Urinary bladder (tissue), 4 donors: ENCODE results near the gene SPINDOC. TPM values are rescaled to one million over a fixed set of nuclear protein-coding genes. Genes with fewer than 3 reads are reported as not detected.

Experiments
- DNase-seq: peaks from one replicate; pipeline ENCODE4 v3.0.0-alpha.2; 2015; ENCODE audit errors: extremely low spot score
- H3K27ac ChIP-seq: one replicate; pipeline ENCODE4 v1.5.1; 2013; ENCODE audit warnings: low read depth, mild to moderate bottlenecking, moderate library complexity
- H3K36me3 ChIP-seq: one replicate; pipeline ENCODE4 v1.6.1; 2013; ENCODE audit warnings: mild to moderate bottlenecking, moderate library complexity; ENCODE audit not compliant: insufficient read depth
- H3K4me1 ChIP-seq: one replicate; pipeline ENCODE4 v1.6.1; 2013; ENCODE audit warnings: mild to moderate bottlenecking, moderate library complexity; ENCODE audit not compliant: insufficient read depth
- H3K4me3 ChIP-seq: one replicate; pipeline ENCODE4 v1.5.1; 2013; ENCODE audit warnings: low read depth, low read length
- WGBS: extraction: QIAGEN DNeasy Blood & Tissue Kit; methylation state at CpG from one replicate; pipeline ENCODE4 v1.1.7; 2013; 5-methylcytosine and 5-hydroxymethylcytosine counted together
- polyA plus RNA-seq: library from polyadenylated mRNA; stranded (reverse); fragments of 200-250 nt; gene quantifications from one replicate; pipeline ENCODE4 v1.2.3, GENCODE V29; 2013
- total RNA-seq: library from RNA; depleted of rRNA; stranded (reverse); fragments of >200 nt; gene quantifications from one replicate; pipeline ENCODE4 v1.2.3, GENCODE V29; 2014
- donor health status: healthy with polysubstance abuse.
- donor health status: healthy.

Gene SPINDOC
- total and polyA plus RNA-seq, 2 donors: 8.2 to 19.0 TPM

DNA sequence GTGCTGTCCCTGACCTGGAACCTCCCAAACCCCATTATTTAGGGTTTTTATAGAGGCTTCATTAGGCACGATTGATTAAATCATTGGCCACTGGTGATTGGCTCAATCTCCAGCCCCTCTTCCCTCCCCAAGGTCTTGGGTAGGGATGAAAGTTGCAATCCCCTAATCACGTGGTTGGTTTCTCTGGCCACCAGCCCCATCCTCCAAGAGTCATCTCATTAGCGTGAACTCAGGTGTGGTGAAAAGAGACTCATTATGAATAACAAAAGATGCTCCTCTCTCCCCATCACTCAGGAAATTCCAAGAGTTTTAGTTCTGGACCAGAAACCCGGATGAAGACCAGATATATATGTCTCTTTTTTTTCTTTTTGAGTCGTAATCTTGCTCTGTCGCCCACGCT lies 18.1 kb downstream of the SPINDOC start:
- no peaks in the 10 kb centered on the region for H3K36me3 ChIP-seq
- H3K4me3 ChIP-seq: no peak overlapping the region
- no peak overlapping the region for H3K27ac ChIP-seq
- DNase-seq: no peak
- H3K4me1 ChIP-seq: no peaks in the 10 kb centered on the region
- 72% methylated on average over 7 of the region's 7 CpGs for WGBS

GRCh38 chr11:63832336-63832735 lies 19.1 kb downstream of the SPINDOC start:
- DNase-seq: no peak
- WGBS: 61% methylated on average over 2 of the region's 2 CpGs
- Histone ChIP-seq H3K27ac (no peak overlapping the region), H3K36me3 (no peaks in the 10 kb centered on the region), H3K4me1 (no peaks in the 10 kb centered on the region), H3K4me3 (no peak overlapping the region)

- DNase-seq: no peak
- no peaks in the 10 kb centered on the region for H3K36me3 ChIP-seq
- no peaks in the 10 kb centered on the region for H3K4me1 ChIP-seq
- 97% methylated on average over 2 of the region's 2 CpGs for WGBS
- no peak overlapping the region for H3K27ac ChIP-seq
- H3K4me3 ChIP-seq: no peak overlapping the region
These were observed 19.8 kb downstream of the SPINDOC start for GRCh38 chr11:63833048-63833447.

- H3K4me3 ChIP-seq: no peak overlapping the region
- H3K27ac ChIP-seq: no peak overlapping the region
- no peaks in the 10 kb centered on the region for H3K36me3 ChIP-seq
- no peak for DNase-seq
- WGBS: 86% methylated on average over 12 of the region's 12 CpGs
- H3K4me1 ChIP-seq: no peaks in the 10 kb centered on the region
These were observed 21.4 kb downstream of the SPINDOC start for GRCh38 chr11:63834535-63835157.

DNA sequence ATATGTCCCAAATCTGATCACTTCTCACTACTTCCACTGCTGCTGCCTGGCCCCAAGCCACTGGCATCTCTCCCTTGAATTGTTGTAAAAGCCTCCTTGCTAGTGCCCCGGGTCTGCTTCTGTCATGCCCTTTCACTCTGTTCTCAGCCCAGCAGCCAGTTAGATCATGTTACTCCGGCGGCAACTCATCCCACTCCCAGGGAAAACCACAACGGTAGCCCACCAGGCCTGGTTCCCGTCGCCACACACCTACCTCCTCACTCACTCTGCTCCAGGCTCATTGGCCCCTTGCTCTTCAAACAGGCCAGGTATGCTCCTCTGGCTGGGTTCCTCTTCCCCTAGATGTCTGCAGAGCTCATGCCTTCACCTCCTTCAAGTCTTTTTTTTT lies 21.9 kb downstream of the SPINDOC start:
- no peak overlapping the region for H3K4me3 ChIP-seq
- DNase-seq: no peak

GRCh38 chr11:63837027-63837688 lies 23.9 kb downstream of the SPINDOC start:
- peak; percentile 67 for DNase-seq
- Histone ChIP-seq H3K4me1 (no peaks in the 10 kb centered on the region), H3K36me3 (no peaks in the 10 kb centered on the region), H3K4me3 (no peak overlapping the region), H3K27ac (no peak overlapping the region)
- WGBS: 14% methylated on average over 5 of the region's 5 CpGs

More for the DNA sequence above, 21.9 kb downstream of the SPINDOC start:
- Histone ChIP-seq H3K4me1 (no peaks in the 10 kb centered on the region), H3K36me3 (no peaks in the 10 kb centered on the region), H3K27ac (no peak overlapping the region)
- WGBS: 70% methylated on average over 6 of the region's 6 CpGs

DNA sequence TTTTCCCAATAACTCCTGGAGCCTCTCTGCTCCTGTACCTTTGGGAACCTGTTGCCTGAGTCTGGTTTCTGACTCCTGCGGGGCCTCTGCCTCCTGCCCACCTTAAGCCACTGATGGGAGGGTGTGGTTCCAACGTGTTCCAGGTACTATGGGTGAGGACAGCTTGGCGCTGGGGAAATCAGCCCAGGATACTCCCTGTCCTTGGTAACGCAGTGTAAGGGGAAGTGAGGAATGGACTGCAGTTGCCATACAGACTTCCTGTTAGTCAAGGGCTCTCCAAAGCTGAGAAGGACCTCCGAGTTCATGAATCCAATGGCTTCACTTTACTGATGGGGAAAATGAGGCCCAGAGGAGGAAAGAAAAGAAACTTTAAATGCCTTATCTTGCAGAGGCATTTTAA lies 24.5 kb downstream of the SPINDOC start:
- H3K4me1 ChIP-seq: no peaks in the 10 kb centered on the region
- H3K27ac ChIP-seq: no peak overlapping the region
- 48% methylated on average over 5 of the region's 5 CpGs for WGBS
- no peaks in the 10 kb centered on the region for H3K36me3 ChIP-seq
- H3K4me3 ChIP-seq: no peak overlapping the region
- DNase-seq: no peak

DNA sequence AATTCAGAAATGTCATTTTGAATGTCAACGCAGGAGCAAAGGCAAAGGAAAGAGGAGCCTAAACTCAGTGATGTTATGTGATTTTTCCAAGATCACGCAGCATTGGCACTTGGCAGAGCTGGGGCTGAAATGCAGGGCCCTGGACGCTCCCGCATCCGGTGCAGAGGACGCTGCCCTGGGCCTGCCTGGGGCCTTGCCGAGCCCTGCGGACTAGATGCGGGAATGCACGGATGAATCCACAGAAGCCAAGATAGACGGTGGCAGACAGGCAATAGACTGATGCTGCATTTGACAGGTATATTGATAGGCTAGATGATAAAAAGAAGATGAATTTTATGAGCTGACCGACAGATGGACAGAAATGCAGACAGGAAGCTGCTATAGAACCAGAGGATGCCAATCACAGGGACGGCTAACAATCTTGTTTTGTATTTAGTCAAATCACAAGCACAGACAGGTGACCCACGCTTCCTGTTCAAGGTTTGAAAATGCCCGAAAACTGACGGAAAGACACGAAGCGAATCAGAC lies 25.0 kb downstream of the SPINDOC start:
- no peaks in the 10 kb centered on the region for H3K36me3 ChIP-seq

GRCh38 chr11:63838678-63839507 lies 25.6 kb downstream of the SPINDOC start, which contains the start of gene MARK2:
Gene MARK2 (plus strand): TSS chr11:63839110. CDS start chr11:63839507, 397 bp downstream.
- Histone ChIP-seq H3K36me3 (no peaks in the 10 kb centered on the region), H3K27ac (peak within 1 kb of the TSS; percentile 15), H3K4me1 (no peaks in the 10 kb centered on the region), H3K4me3 (peak within 1 kb of the TSS; percentile 89)
- DNase-seq: peak; percentile 96
- under 1% methylated on average over 100 of the region's 100 CpGs for WGBS

More for the DNA sequence above, 25.0 kb downstream of the SPINDOC start:
- Histone ChIP-seq H3K4me3 (no peak overlapping the region), H3K4me1 (no peaks in the 10 kb centered on the region), H3K27ac (no peak overlapping the region)
- DNase-seq: no peak
- WGBS: 30% methylated on average over 18 of the region's 18 CpGs

- WGBS: 2% methylated on average over 40 of the region's 40 CpGs
- H3K4me3 ChIP-seq: peak overlapping the region; percentile 89
- no peaks in the 10 kb centered on the region for H3K36me3 ChIP-seq
- peak overlapping the region; percentile 15 for H3K27ac ChIP-seq
- DNase-seq: no peak
- H3K4me1 ChIP-seq: no peaks in the 10 kb centered on the region
These were observed 26.5 kb downstream of the SPINDOC start for GRCh38 chr11:63839508-63840355.

GRCh38 chr11:63840356-63841060 lies 27.3 kb downstream of the SPINDOC start:
- peaks cover 2% of the 10 kb centered on the region for H3K4me1 ChIP-seq
- DNase-seq: no peak
- WGBS: 6% methylated on average over 13 of the region's 13 CpGs
- no peak overlapping the region for H3K27ac ChIP-seq
- H3K4me3 ChIP-seq: peak overlapping the region; percentile 89
- H3K36me3 ChIP-seq: no peaks in the 10 kb centered on the region

- DNase-seq: peak; percentile 54
- 23% methylated on average over 3 of the region's 3 CpGs for WGBS
- H3K4me3 ChIP-seq: no peak overlapping the region
- H3K36me3 ChIP-seq: no peaks in the 10 kb centered on the region
- H3K27ac ChIP-seq: peak overlapping the region; percentile 3
- peaks cover 2% of the 10 kb centered on the region for H3K4me1 ChIP-seq
These were observed 28.3 kb downstream of the SPINDOC start for GRCh38 chr11:63841554-63841953.
